Breast epithelium (tissue), 3 donors: ENCODE measurements around the gene MVB12B.

ENCODE experiments used
- POLR2A ChIP-seq: fragments of 450-650 bp; IDR thresholded peaks from one replicate; pipeline ENCODE4 v1.6.1; 2016; ENCODE audit warnings: antibody characterized with exemption, mild to moderate bottlenecking, moderate library complexity
- TF ChIP-seq, protein P1 (sequence below), 3 donors: fragments of 450-650 bp; IDR thresholded peaks; one replicate each; pipeline ENCODE4 v1.5.1; 2016 to 2017; ENCODE audit warnings: antibody characterized with exemption in 3 of 3, mild to moderate bottlenecking in 3 of 3, moderate library complexity in 3 of 3

GRCh38 chr9:126532019-126532462, 205.4 kb downstream of the MVB12B start:
- TF ChIP-seq POLR2A: no peak
- TF ChIP-seq, protein P1, sequence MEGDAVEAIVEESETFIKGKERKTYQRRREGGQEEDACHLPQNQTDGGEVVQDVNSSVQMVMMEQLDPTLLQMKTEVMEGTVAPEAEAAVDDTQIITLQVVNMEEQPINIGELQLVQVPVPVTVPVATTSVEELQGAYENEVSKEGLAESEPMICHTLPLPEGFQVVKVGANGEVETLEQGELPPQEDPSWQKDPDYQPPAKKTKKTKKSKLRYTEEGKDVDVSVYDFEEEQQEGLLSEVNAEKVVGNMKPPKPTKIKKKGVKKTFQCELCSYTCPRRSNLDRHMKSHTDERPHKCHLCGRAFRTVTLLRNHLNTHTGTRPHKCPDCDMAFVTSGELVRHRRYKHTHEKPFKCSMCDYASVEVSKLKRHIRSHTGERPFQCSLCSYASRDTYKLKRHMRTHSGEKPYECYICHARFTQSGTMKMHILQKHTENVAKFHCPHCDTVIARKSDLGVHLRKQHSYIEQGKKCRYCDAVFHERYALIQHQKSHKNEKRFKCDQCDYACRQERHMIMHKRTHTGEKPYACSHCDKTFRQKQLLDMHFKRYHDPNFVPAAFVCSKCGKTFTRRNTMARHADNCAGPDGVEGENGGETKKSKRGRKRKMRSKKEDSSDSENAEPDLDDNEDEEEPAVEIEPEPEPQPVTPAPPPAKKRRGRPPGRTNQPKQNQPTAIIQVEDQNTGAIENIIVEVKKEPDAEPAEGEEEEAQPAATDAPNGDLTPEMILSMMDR (IDR thresholded peaks at IDR 0.05): no peak
